ENCODE measurements around the gene WHRN. TPM values are rescaled to one million over a fixed set of nuclear protein-coding genes. Genes with fewer than 3 reads are reported as not detected.

Gene WHRN
- total RNA-seq, 1 experiment from 2014 or later: 6.6 TPM

GRCh38 chr9:114518599-114519022 lies 13.3 kb upstream of the WHRN start:
- no peak for DNase-seq (ENCODE audit: low read depth)
- in situ Hi-C loops (cut with HindIII; ENCODE audit: low pct_unique_long_range_greater_than_20kb, low sequenced_read_pairs): no loop called here

GRCh38 chr9:114518120-114518519 lies 12.8 kb upstream of the WHRN start:
- in situ Hi-C loops (cut with HindIII; ENCODE audit: low pct_unique_long_range_greater_than_20kb, low sequenced_read_pairs): no loop called here
- no peak for DNase-seq (ENCODE audit: low read depth)

DNA sequence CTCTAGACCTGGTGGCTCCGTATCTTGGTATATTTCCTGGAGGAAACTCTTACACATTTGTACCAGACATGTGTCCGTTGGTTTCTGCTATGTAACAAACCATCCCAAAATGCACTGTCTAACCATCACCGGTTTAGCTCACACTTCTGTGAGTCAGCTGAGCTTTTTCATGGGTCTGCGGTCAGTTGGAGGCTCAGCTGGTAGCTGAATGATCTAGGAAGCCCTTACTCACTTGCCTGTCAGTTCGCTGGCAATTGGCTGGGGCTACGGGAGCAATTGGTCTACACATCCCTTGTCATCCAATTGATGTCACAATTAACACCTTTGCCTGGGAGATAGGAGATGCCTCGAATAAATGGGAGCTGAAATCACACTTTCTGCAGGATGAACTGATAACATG lies 11.6 kb upstream of the WHRN start:
- no peak for DNase-seq (ENCODE audit: low read depth)
- in situ Hi-C loops (cut with HindIII; ENCODE audit: low pct_unique_long_range_greater_than_20kb, low sequenced_read_pairs): no loop called here

- no peak for DNase-seq (ENCODE audit: low read depth)
- in situ Hi-C loops (cut with HindIII; ENCODE audit: low pct_unique_long_range_greater_than_20kb, low sequenced_read_pairs): no loop called here
Observed at GRCh38 chr9:114515528-114515927, 10.3 kb upstream of the WHRN start.

DNA sequence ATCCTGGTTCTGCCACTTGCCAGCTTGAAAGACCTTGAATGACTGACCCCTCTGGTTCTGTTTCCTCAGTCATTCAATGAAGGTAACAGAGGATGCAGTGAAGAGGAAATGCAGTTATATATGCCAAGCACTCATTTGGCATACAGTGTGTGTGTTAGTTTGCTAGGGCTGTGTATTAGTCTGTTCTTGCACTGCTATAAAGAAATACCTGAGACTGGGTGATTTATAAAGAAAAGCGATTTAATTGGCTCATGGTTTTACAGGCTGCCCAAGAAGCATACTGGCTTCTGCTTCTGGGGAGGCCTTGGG lies 8.6 kb upstream of the WHRN start:
- DNase-seq (ENCODE audit: low read depth): no peak
- in situ Hi-C loops (cut with HindIII; ENCODE audit: low pct_unique_long_range_greater_than_20kb, low sequenced_read_pairs): no loop called here

DNA sequence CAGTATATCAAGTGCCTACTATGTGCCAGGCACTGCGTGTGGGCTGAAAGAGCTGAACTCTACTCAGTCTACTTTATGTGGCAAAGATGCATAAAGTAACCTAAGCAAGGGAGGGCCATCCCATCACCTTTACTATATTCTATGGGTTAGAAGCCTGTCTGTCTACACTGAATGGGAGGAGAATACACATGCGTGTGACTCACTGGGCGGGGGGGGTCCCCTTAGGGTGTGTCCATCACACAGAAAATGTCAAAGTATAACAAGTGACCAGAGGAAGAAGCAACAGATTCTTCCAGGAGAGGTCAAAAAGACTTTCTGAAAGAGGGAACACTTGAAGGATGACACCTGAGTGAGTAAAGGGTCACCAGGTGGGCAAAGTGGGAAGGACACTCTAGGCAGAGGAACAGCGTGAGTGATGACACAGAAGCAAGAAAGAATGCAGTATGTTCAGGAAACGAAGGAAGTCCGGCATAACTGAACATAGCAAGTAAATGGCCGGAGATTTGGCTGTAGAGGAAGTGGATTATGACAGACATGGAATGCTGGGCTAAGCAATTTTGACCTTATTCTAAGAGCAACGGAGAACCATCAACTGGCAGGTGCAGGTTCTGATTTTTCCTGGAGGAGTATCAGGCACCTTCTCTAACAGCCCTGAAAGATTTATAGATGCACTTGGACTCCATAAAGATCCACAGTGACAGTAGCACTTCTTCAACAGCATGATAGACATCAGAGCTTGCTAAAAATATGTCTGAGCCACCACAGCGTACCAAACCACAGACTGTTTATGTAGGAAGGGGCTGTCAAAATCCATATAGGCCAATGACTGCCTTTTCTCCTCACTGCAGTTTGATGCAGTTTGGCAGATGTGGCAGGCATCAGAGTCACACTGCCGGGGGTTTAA lies 8.0 kb upstream of the WHRN start:
- no peak for DNase-seq (ENCODE audit: low read depth)
- in situ Hi-C loops (cut with HindIII; ENCODE audit: low pct_unique_long_range_greater_than_20kb, low sequenced_read_pairs): no loop called here

DNA sequence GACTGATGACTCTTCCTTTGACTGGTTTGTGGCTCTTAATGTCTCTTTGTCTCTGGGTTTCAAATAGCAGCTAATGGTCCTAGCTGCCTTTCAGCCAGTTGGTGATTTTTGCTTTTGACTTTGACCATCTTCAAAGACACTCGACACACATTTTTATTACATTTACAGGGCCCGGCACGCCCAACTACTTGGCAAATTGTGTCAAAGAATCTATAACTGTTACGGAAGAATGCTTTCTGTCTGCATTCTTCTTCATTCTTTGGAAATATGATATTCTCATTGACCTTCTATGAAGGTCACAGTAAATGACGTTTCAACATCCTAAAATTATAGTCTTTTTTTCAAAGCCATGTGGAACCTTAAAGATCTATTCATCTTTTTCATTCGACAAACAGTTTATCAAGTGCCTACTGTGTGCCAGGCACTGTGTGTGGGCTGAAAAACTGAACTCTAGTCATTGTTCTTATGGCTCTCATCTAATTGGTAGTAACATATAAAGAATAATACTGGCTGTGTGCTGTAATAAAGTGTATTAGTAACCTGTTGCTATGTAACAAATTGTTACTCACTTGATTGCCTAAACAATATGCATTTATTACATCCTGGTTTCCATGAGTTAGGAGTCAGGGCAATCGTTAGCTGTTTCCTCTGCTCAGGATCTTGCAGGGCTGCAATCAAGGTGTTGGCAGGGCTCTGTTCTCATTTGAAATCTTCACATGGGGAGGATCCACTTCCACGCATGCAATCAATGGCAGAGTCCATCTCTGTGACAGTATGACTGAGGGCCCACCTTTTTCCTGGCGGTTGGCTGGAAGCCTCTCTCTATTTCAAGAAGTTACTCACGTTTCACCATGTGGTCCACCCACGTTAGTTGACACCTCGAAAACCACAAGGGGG lies 7.0 kb upstream of the WHRN start:
- in situ Hi-C loops (cut with HindIII; ENCODE audit: low pct_unique_long_range_greater_than_20kb, low sequenced_read_pairs): no loop called here

DNA sequence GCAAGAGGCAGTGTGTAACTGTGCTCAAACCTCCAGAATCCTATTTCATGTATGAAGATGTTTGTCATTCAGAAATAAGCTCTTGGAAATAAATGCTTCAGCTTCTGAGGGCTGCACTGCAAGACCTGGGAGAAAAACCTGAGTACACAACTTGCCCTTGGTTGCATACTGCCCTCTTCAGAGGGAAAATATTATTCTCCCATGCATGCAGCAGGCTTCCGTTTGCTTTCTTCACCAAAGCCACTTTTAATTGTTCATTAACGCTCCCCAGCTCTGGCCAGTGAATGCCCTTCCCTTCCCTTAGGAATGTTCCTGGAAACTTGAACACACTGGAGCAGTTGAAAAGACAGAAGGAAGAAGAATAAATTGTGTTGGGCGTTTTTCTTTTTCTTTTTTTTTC lies 2.5 kb upstream of the WHRN start:
- in situ Hi-C loops (cut with HindIII; ENCODE audit: low pct_unique_long_range_greater_than_20kb, low sequenced_read_pairs): no loop called here
- DNase-seq (ENCODE audit: low read depth): peak; percentile 34

More for the DNA sequence above, 7.0 kb upstream of the WHRN start:
- no peak for DNase-seq (ENCODE audit: low read depth)

DNA sequence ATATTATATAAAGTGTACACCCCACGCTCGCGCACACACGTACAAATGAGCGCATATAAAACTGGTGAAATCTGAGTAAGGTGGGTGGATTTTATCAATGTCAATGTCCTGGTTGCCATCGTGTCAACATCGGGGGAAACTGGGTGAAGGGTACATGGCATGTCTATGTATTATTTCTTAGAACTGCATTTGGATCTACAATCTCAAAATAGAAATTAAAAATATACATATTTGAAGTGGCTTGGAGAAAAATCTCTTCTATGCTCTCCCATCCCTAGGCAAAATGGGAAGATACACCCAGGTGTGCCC lies 763 bp upstream of the WHRN start:
- in situ Hi-C loops (cut with HindIII; ENCODE audit: low pct_unique_long_range_greater_than_20kb, low sequenced_read_pairs): no loop called here
- DNase-seq (ENCODE audit: low read depth): no peak

- in situ Hi-C loops (cut with HindIII; ENCODE audit: low pct_unique_long_range_greater_than_20kb, low sequenced_read_pairs): no loop called here
- DNase-seq (ENCODE audit: low read depth): peak; percentile 74
Observed at GRCh38 chr9:114504341-114505186, 709 bp downstream of the WHRN start.

DNA sequence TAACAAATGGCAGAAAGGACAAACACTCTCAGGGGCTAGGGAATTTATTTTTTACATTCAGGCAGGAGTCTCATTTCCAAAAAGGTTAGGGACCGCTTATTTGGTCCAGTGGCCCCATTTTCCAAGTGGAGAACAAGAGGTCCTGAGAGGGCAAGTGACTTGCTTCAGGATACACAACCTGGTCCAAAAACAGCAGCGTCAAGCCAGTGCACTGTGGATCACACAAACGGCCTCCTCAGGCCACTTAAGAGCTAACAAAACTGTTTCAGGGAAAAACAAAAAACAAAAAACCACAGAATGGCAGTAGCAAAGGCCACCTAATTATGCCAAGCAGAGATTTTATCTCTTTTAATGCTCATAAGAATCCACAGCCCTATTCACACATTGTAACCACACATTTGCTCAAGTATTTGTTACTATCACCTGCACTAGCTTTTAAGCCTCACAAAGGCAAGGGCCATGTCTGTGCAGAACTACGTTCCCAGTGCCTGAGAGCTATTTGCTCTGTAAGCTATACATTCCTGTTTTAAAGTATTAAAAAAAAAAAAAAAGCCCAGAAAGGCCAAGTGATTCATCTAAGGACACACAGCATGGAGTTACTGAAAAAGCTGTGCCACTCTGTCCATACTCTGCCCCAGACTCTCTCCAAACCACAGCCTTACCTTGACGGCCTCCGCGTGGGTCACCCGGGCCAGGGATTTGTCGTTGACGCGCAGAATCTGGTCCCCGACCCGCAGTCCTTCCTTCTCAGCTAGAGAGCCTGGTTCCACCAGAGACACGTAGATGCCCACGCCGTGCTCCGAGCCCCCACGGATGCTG lies 1.5 kb downstream of the WHRN start:
- in situ Hi-C loops (cut with HindIII; ENCODE audit: low pct_unique_long_range_greater_than_20kb, low sequenced_read_pairs): no loop called here

DNA sequence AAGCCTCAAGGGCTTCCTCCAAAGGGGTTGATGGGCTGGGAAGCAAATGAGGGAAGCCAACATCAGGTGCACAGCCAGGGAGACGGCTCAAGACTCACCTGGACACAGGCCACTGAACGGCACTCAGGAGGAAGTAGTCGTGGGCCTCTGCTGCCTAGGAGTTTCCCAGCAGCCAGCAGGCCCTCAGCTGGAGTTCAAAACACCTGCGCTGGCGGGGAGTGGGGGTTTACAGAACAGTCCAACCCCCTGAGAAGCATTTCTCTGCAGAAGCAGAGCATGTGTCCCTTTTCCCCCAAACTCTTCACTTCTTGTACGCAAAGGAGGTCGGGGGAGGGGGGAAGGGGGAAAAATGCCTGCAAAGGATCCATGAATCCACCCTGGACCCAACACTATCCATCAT lies 2.3 kb downstream of the WHRN start:
- in situ Hi-C loops (cut with HindIII; ENCODE audit: low pct_unique_long_range_greater_than_20kb, low sequenced_read_pairs): no loop called here
- DNase-seq (ENCODE audit: low read depth): peak; percentile 28

More for the DNA sequence above, 1.5 kb downstream of the WHRN start:
- peak; percentile 10 for DNase-seq (ENCODE audit: low read depth)

DNA sequence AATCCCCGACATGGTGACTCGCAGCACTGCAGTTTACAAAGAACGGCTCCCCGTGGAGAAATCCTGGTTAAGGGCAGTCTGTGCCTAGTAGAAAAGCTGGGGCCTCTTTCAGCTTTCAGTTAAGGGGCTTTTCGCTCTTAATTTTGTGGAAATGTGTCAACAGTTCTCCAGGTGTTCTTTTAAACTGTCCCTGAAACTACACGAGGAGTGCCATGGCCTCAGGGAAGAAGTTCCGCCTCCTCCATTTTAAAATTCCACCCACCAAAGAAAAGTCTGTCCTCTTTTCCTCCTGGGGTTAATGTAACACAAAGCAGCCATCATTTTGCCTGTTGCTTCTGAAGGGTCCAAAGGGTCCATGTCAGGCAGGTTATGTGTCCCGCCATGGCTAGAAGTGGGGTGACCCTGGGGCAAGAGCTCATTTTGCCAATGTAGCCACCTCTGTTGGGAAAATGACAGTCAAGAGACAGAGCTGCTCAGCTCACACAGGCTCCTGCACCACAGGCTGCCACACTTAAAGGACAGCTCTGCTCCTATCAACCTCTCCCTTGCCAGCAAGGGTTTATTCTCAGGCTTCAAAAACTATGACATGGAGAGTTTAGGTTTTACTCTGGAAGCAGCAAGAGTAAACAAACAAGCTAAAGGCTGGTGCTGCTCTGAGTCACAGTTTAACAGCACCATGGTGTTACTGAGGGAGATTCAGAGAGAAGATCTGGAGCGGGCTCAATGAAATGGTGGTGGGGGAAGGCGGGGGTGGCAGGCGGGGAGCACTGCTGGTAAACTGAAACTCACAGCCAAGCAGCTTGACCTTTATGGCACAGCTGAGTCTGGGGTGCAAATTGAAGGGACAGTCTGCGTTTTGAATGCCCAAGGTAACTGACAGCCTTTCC lies 3.2 kb downstream of the WHRN start:
- DNase-seq (ENCODE audit: low read depth): peak; percentile 55

GRCh38 chr9:114500697-114501292 lies 4.5 kb downstream of the WHRN start:
- in situ Hi-C loops (cut with HindIII; ENCODE audit: low pct_unique_long_range_greater_than_20kb, low sequenced_read_pairs): no loop called here
- DNase-seq (ENCODE audit: low read depth): no peak

More for the DNA sequence above, 3.2 kb downstream of the WHRN start:
- in situ Hi-C loops (cut with HindIII; ENCODE audit: low pct_unique_long_range_greater_than_20kb, low sequenced_read_pairs): no loop called here

DNA sequence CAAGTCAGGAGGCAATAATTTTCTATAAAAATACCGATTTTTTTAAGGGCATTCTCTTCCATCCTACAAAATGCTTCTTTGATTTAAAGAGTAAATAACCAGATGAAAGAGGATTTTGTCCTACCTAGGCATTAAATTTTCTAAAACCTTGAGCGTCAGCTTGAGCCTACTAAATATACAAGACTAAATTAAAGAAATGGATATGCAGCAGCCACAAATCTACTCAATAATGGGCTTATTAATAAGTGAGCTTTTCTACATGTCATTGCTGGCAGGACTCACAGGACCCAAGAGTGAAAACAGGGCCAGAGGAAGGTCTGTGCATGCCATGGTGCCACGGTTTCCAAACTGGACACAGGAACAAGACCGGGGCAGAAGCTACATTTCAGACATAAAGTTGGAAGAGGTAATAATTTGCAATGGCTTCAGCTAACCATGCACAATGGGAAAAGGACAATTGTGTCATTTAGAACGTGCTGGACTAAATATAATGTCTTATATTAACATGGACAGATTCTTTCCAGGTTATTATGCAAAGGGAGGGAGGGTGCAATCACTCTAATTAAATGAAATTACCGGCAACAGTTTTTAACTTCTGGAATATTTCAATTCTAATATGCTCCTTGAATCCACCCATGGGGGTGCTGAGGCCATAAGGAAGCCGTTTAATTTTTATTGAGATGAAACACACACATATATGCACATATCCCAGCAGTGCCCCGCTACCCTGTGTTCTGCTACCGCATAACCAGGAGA lies 5.2 kb downstream of the WHRN start:
- DNase-seq (ENCODE audit: low read depth): no peak
- in situ Hi-C loops (cut with HindIII; ENCODE audit: low pct_unique_long_range_greater_than_20kb, low sequenced_read_pairs): no loop called here

DNA sequence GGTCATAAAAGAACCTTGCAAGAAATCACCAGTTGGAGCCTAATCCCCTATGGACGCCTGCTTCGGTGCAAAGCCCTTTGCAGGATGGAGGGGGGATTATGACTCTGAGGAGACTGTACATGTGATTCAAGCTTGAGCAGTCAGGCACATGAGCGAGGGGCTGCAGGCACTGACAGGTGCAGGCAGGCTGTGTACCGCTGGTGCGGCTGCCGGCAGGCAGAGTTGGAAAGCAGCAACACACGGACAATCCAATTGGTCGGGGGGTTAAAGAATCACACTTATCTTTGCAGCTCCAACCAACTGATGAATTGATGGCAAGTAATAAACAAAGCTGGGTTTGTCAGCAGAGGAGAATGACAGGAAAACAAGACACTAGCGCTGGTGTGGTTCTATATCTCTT lies 5.7 kb downstream of the WHRN start:
- DNase-seq (ENCODE audit: low read depth): no peak
- in situ Hi-C loops (cut with HindIII; ENCODE audit: low pct_unique_long_range_greater_than_20kb, low sequenced_read_pairs): no loop called here
